Liver (tissue), 9 donors: ENCODE results near the gene CLEC4G. TPM values are rescaled to one million over a fixed set of nuclear protein-coding genes. Genes with fewer than 3 reads are reported as not detected.

ENCODE experiments used
- DNase-seq: peaks from one replicate; pipeline ENCODE4 v3.0.0-alpha.2; 2017; ENCODE audit warnings: low spot score
- H3K27ac ChIP-seq, 2 donors: one replicate each; pipeline ENCODE4 v1.7.0; 2013; ENCODE audit warnings: inconsistent platforms in 2 of 2, low read length in 2 of 2, control low read depth in 1 of 2, low read depth in 1 of 2, mild to moderate bottlenecking in 1 of 2
- H3K27me3 ChIP-seq, 4 donors: one replicate each; pipeline versions ENCODE4 v1.6.1 to v1.7.0; 2013; ENCODE audit warnings: low read length in 3 of 4, inconsistent platforms in 1 of 4, mild to moderate bottlenecking in 1 of 4, moderate library complexity in 1 of 4; ENCODE audit not compliant: control insufficient read depth in 4 of 4, insufficient read depth in 4 of 4
- H3K36me3 ChIP-seq, 4 donors: one replicate each; pipeline versions ENCODE4 v1.6.1 to v1.7.0; 2013; ENCODE audit warnings: low read length in 3 of 4, mild to moderate bottlenecking in 3 of 4, low read depth in 1 of 4, moderate library complexity in 1 of 4; ENCODE audit not compliant: control insufficient read depth in 4 of 4, insufficient read depth in 3 of 4
- H3K4me1 ChIP-seq, 4 donors: one replicate each; pipeline versions ENCODE4 v1.6.1 to v1.7.0; 2013; ENCODE audit warnings: low read length in 3 of 4, mild to moderate bottlenecking in 3 of 4, moderate library complexity in 1 of 4; ENCODE audit not compliant: control insufficient read depth in 4 of 4, insufficient read depth in 4 of 4
- H3K4me3 ChIP-seq, 3 donors: one replicate each; pipeline versions ENCODE4 v1.6.1 to v1.7.0; 2013; ENCODE audit warnings: low read length in 3 of 3, control low read depth in 1 of 3, low read depth in 1 of 3, mild to moderate bottlenecking in 1 of 3
- H3K9ac ChIP-seq, 2 donors: one replicate each; pipeline ENCODE4 v1.7.0; 2013; ENCODE audit warnings: low read length in 2 of 2, mild to moderate bottlenecking in 2 of 2, moderate library complexity in 2 of 2, control low read depth in 1 of 2, low read depth in 1 of 2
- H3K9me3 ChIP-seq, 4 donors: one replicate each; pipeline versions ENCODE4 v1.6.1 to v1.7.0; 2013; ENCODE audit warnings: low read length in 3 of 4; ENCODE audit not compliant: control insufficient read depth in 4 of 4
- ATF3 ChIP-seq: IDR thresholded peaks from 2 replicates; pipeline ENCODE4 v1.6.1; 2016; ENCODE audit warnings: antibody characterized with exemption
- EGR1 ChIP-seq, 2 donors: IDR thresholded peaks; 2 replicates each; pipeline ENCODE4 v1.6.1; 2016 to 2018; ENCODE audit warnings: antibody characterized with exemption in 2 of 2, low read depth in 2 of 2
- FOXA1 ChIP-seq: IDR thresholded peaks from 2 replicates; pipeline ENCODE4 v1.6.1; 2016; ENCODE audit warnings: antibody characterized with exemption
- FOXA2 ChIP-seq: IDR thresholded peaks from 2 replicates; pipeline ENCODE4 v1.6.1; 2016; ENCODE audit warnings: antibody characterized with exemption
- GABPA ChIP-seq, 2 donors: IDR thresholded peaks in 1 of 2; conservative IDR thresholded peaks in 1 of 2; 2 replicates each; pipeline ENCODE4 v1.6.1; 2016; ENCODE audit warnings: antibody characterized with exemption in 2 of 2, mild to moderate bottlenecking in 1 of 2, moderate library complexity in 1 of 2
- HNF4A ChIP-seq, 2 donors: conservative IDR thresholded peaks; 2 replicates each; pipeline ENCODE4 v1.6.1; 2016; ENCODE audit warnings: antibody characterized with exemption in 2 of 2, mild to moderate bottlenecking in 2 of 2
- HNF4G ChIP-seq: IDR thresholded peaks from 2 replicates; pipeline ENCODE4 v1.6.1; 2016; ENCODE audit warnings: antibody characterized with exemption
- JUND ChIP-seq, 2 donors: IDR thresholded peaks; 2 replicates each; pipeline ENCODE4 v1.6.1; 2016; ENCODE audit warnings: antibody characterized with exemption in 2 of 2
- RAD21 ChIP-seq, 2 donors: IDR thresholded peaks; 2 replicates each; pipeline ENCODE4 v1.6.1; 2016; ENCODE audit warnings: antibody characterized with exemption in 2 of 2, mild to moderate bottlenecking in 2 of 2
- REST ChIP-seq: IDR thresholded peaks from 2 replicates; pipeline ENCODE4 v1.6.1; 2016; ENCODE audit warnings: antibody characterized with exemption, mild to moderate bottlenecking
- RXRA ChIP-seq, 2 donors: IDR thresholded peaks; 2 replicates each; pipeline ENCODE4 v1.6.1; 2017 to 2018; ENCODE audit warnings: antibody characterized with exemption in 2 of 2, mild to moderate bottlenecking in 1 of 2
- SP1 ChIP-seq: IDR thresholded peaks from 2 replicates; pipeline ENCODE4 v1.6.1; 2018; ENCODE audit warnings: antibody characterized with exemption, mild to moderate bottlenecking
- TAF1 ChIP-seq: conservative IDR thresholded peaks from 2 replicates; pipeline ENCODE4 v1.6.1; 2016; ENCODE audit warnings: antibody characterized with exemption, mild to moderate bottlenecking
- YY1 ChIP-seq: IDR thresholded peaks from 2 replicates; pipeline ENCODE4 v1.6.1; 2016; ENCODE audit warnings: antibody characterized with exemption, mild to moderate bottlenecking
- WGBS: extraction: QIAGEN DNeasy Blood & Tissue Kit; methylation state at CpG from one replicate; pipeline ENCODE4 v1.1.7; 2013; 5-methylcytosine and 5-hydroxymethylcytosine counted together
- polyA plus RNA-seq, 2 donors: library from polyadenylated mRNA; stranded (reverse) in 1 of 2; unstranded in 1 of 2; fragments of 200-250 nt in 1 of 2; fragments of >200 nt in 1 of 2; fragmentation: Nextera tagmentation in 1 of 2; extraction: Ambion mirVana in 1 of 2; gene quantifications; one replicate each; pipeline versions ENCODE4 v1.2.1 to v1.2.3, GENCODE V29; 2013 to 2015
- total RNA-seq, 2 donors: library from RNA; depleted of rRNA; stranded (reverse); fragments of >200 nt; gene quantifications; one replicate each; pipeline ENCODE4 v1.2.3, GENCODE V29; 2014
- TF ChIP-seq, protein P1 (sequence below): IDR thresholded peaks from 2 replicates; pipeline ENCODE4 v1.6.1; 2016; ENCODE audit warnings: antibody characterized with exemption
- TF ChIP-seq, protein P2 (sequence below): IDR thresholded peaks from 2 replicates; pipeline ENCODE4 v1.6.1; 2016; ENCODE audit warnings: antibody characterized with exemption
- donor health status: healthy.
- donor health status: healthy.
- donor health status: healthy.
- donor health status: healthy.
- donor health status: healthy.

The CLEC4G gene
- total and polyA plus RNA-seq, 4 donors = 7.7 to 69.0 (median 45.6) TPM

DNA sequence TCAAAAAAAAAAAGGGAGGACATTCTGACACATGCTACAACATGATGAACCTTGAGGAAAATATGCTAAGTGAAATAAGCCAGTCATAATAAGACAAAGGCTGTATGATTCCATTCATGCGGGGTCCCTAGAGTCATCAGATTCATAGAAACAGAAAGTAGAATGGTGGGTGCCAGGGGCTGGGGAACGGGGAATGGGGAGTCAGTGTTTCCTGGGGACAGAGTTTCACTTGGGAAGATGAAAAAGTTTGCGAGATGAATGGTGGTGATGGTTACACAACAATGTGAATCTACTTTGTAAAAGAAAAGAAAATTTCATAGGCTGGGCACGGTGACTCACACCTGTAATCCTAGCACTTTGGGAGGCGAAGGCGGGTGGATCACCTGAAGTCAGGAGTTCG is 6.1 kb upstream of the CLEC4G start:
- Histone ChIP-seq H3K4me1 (no peaks in the 10 kb centered on the region), H3K27me3 (no peaks in the 10 kb centered on the region), H3K36me3 (no peaks in the 10 kb centered on the region), H3K9me3 (no peaks in the 10 kb centered on the region), H3K4me3 (no peak overlapping the region), H3K27ac (no peak overlapping the region), H3K9ac (no peak overlapping the region)
- DNase-seq = no peak
- TF ChIP-seq, protein P1, sequence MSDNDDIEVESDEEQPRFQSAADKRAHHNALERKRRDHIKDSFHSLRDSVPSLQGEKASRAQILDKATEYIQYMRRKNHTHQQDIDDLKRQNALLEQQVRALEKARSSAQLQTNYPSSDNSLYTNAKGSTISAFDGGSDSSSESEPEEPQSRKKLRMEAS = no peak
- TF ChIP-seq, protein P2, sequence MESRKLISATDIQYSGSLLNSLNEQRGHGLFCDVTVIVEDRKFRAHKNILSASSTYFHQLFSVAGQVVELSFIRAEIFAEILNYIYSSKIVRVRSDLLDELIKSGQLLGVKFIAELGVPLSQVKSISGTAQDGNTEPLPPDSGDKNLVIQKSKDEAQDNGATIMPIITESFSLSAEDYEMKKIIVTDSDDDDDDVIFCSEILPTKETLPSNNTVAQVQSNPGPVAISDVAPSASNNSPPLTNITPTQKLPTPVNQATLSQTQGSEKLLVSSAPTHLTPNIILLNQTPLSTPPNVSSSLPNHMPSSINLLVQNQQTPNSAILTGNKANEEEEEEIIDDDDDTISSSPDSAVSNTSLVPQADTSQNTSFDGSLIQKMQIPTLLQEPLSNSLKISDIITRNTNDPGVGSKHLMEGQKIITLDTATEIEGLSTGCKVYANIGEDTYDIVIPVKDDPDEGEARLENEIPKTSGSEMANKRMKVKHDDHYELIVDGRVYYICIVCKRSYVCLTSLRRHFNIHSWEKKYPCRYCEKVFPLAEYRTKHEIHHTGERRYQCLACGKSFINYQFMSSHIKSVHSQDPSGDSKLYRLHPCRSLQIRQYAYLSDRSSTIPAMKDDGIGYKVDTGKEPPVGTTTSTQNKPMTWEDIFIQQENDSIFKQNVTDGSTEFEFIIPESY = no peak
- TF ChIP-seq SP1 = no peak
- TF ChIP-seq YY1 = no peak
- TF ChIP-seq REST = no peak
- TF ChIP-seq TAF1 = no peak
- TF ChIP-seq GABPA (IDR thresholded peaks at IDR 0.05 in 1 of 2, conservative IDR thresholded peaks at IDR 0.05 in 1 of 2) = no peak
- TF ChIP-seq ATF3 = no peak
- TF ChIP-seq EGR1 (IDR thresholded peaks at IDR 0.05; ENCODE audit: low read depth in 2 of 2) = no peak
- no peak for TF ChIP-seq FOXA2
- no peak for TF ChIP-seq HNF4G
- no peak for TF ChIP-seq RAD21 (IDR thresholded peaks at IDR 0.05)
- TF ChIP-seq HNF4A (conservative IDR thresholded peaks at IDR 0.05) = no peak
- 78% methylated on average over 7 of the region's 7 CpGs for WGBS

- no peak overlapping the region for H3K9ac ChIP-seq
- no peak for DNase-seq
- no peaks in the 10 kb centered on the region for H3K4me1 ChIP-seq
- no peaks in the 10 kb centered on the region for H3K27me3 ChIP-seq
- no peak overlapping the region for H3K4me3 ChIP-seq
- no peaks in the 10 kb centered on the region for H3K36me3 ChIP-seq
- 78% methylated on average over 11 of the region's 11 CpGs for WGBS
- no peaks in the 10 kb centered on the region for H3K9me3 ChIP-seq
- TF ChIP-seq, protein P2 = no peak
- TF ChIP-seq EGR1 (IDR thresholded peaks at IDR 0.05; ENCODE audit: low read depth in 2 of 2) (no peak), FOXA1 (no peak), RXRA (IDR thresholded peaks at IDR 0.05) (no peak), FOXA2 (no peak), ATF3 (no peak), JUND (IDR thresholded peaks at IDR 0.05) (no peak), GABPA (IDR thresholded peaks at IDR 0.05 in 1 of 2, conservative IDR thresholded peaks at IDR 0.05 in 1 of 2) (no peak), HNF4G (no peak)
- TF ChIP-seq, protein P1 = no peak
- no peak overlapping the region for H3K27ac ChIP-seq
Observed at GRCh38 chr19:7737215-7737614, 5.3 kb upstream of the CLEC4G start.
